H9 (cell line): ENCODE results near the gene VPS26A. TPM values are rescaled to one million over a fixed set of nuclear protein-coding genes. Genes with fewer than 3 reads are reported as not detected.
A peak's percentile ranks its signal among the peaks of the same experiment; 100 is the strongest.

Experiments used
- DNase-seq: peaks from one replicate; pipeline ENCODE4 v3.0.0-alpha.2; 2017
- H2AFZ ChIP-seq: one replicate; pipeline ENCODE4 v1.6.1; 2013; ENCODE audit warnings: mild to moderate bottlenecking, low read length, control low read depth, moderate library complexity
- H2AK5ac ChIP-seq: 2 replicates; pipeline ENCODE4 v1.6.1; 2013; ENCODE audit warnings: low read length, control low read depth, mixed read lengths; ENCODE audit not compliant: insufficient read length
- H2BK120ac ChIP-seq: one replicate; pipeline ENCODE4 v1.6.1; 2013; ENCODE audit warnings: low read depth, mild to moderate bottlenecking, low read length, control low read depth, inconsistent platforms; ENCODE audit not compliant: poor library complexity, severe bottlenecking
- H2BK12ac ChIP-seq: 2 replicates; pipeline ENCODE4 v1.6.1; 2013; ENCODE audit warnings: low read length, control low read depth, mixed read lengths, low read depth; ENCODE audit not compliant: insufficient read length
- H2BK15ac ChIP-seq: 2 replicates; pipeline ENCODE4 v1.6.1; 2013; ENCODE audit warnings: low read depth, low read length, control low read depth
- H2BK20ac ChIP-seq: one replicate; pipeline ENCODE4 v1.6.1; 2013; ENCODE audit warnings: low read depth, mild to moderate bottlenecking, low read length, control low read depth, inconsistent platforms; ENCODE audit not compliant: poor library complexity, severe bottlenecking
- H2BK5ac ChIP-seq: 2 replicates; pipeline ENCODE4 v1.6.1; 2013; ENCODE audit warnings: low read length, control low read depth, mixed read lengths; ENCODE audit not compliant: insufficient read length
- H3K14ac ChIP-seq: 2 replicates; pipeline ENCODE4 v1.6.1; 2013; ENCODE audit warnings: low read length, control low read depth; ENCODE audit not compliant: insufficient read depth
- H3K18ac ChIP-seq: 2 replicates; pipeline ENCODE4 v1.6.1; 2013; ENCODE audit warnings: low read depth, mild to moderate bottlenecking, mixed read lengths, low read length, control low read depth; ENCODE audit not compliant: insufficient read length
- H3K23ac ChIP-seq: 2 replicates; pipeline ENCODE4 v1.6.1; 2013; ENCODE audit warnings: low read length, control low read depth, mixed read lengths, low read depth; ENCODE audit not compliant: insufficient read length
- H3K23me2 ChIP-seq: 2 replicates; pipeline ENCODE4 v1.6.1; 2013; ENCODE audit warnings: low read depth, mild to moderate bottlenecking, mixed read lengths, low read length, control low read depth; ENCODE audit not compliant: insufficient read length, poor library complexity, severe bottlenecking
- H3K27ac ChIP-seq: 2 replicates; pipeline ENCODE4 v1.5.1; 2013; ENCODE audit warnings: low read length, control low read depth, mixed read lengths, low read depth; ENCODE audit not compliant: insufficient read length
- H3K27me3 ChIP-seq: 2 replicates; pipeline ENCODE4 v1.6.1; 2013; ENCODE audit warnings: low read length, control low read depth, inconsistent platforms; ENCODE audit not compliant: insufficient read depth
- H3K4ac ChIP-seq: 2 replicates; pipeline ENCODE4 v1.6.1; 2013; ENCODE audit warnings: low read depth, mild to moderate bottlenecking, control low read depth, inconsistent platforms, low read length, moderate library complexity
- H3K4me1 ChIP-seq: 2 replicates; pipeline ENCODE4 v1.6.1; 2013; ENCODE audit warnings: low read length, control low read depth, inconsistent platforms; ENCODE audit not compliant: insufficient read depth
- H3K4me2 ChIP-seq: 2 replicates; pipeline ENCODE4 v1.6.1; 2013; ENCODE audit warnings: low read length, control low read depth, mixed read lengths; ENCODE audit not compliant: insufficient read length, insufficient read depth
- H3K56ac ChIP-seq: 2 replicates; pipeline ENCODE4 v1.6.1; 2013; ENCODE audit warnings: low read depth, mild to moderate bottlenecking, mixed read lengths, low read length, control low read depth; ENCODE audit not compliant: insufficient read length
- H3K79me1 ChIP-seq: 2 replicates; pipeline ENCODE4 v1.6.1; 2013; ENCODE audit warnings: low read depth, mild to moderate bottlenecking, moderate library complexity, low read length, control low read depth, inconsistent platforms; ENCODE audit not compliant: insufficient read depth, poor library complexity, severe bottlenecking
- H3K79me2 ChIP-seq: 2 replicates; pipeline ENCODE4 v1.6.1; 2013; ENCODE audit warnings: low read length, control low read depth, inconsistent platforms; ENCODE audit not compliant: insufficient read depth
- H3K9ac ChIP-seq: 2 replicates; pipeline ENCODE4 v1.6.1; 2013; ENCODE audit warnings: low read length, control low read depth, mixed read lengths; ENCODE audit not compliant: insufficient read length; ENCODE audit errors: extremely low read depth
- H3K9me3 ChIP-seq: one replicate; pipeline ENCODE4 v1.6.1; 2013; ENCODE audit warnings: low read depth, low read length, inconsistent platforms; ENCODE audit not compliant: control insufficient read depth
- H3T11ph ChIP-seq: one replicate; pipeline ENCODE4 v1.6.1; 2013; ENCODE audit warnings: mild to moderate bottlenecking, low read length, control low read depth, inconsistent platforms
- H4K20me1 ChIP-seq: one replicate; pipeline ENCODE4 v1.6.1; 2013; ENCODE audit not compliant: control insufficient read depth, insufficient read length, insufficient read depth
- H4K5ac ChIP-seq: 2 replicates; pipeline ENCODE4 v1.6.1; 2013; ENCODE audit warnings: low read depth, mild to moderate bottlenecking, mixed read lengths, low read length, control low read depth; ENCODE audit not compliant: insufficient read length
- H4K8ac ChIP-seq: replicated peaks from 2 replicates; pipeline ENCODE4 v1.6.1; 2013; ENCODE audit warnings: low read length, control low read depth, mixed read lengths, low read depth; ENCODE audit not compliant: insufficient read length
- H4K91ac ChIP-seq: 2 replicates; pipeline ENCODE4 v1.6.1; 2013; ENCODE audit warnings: low read depth, mild to moderate bottlenecking, moderate library complexity, mixed read lengths, low read length, control low read depth; ENCODE audit not compliant: insufficient read length
- H3K27ac Mint-ChIP-seq, 3 experiments: 2 replicates in 2 of 3; 3 replicates in 1 of 3; pipeline ENCODE4 v1.8.0; 2020 to 2021; ENCODE audit warnings: mixed read lengths in 3 of 3, mild to moderate bottlenecking in 1 of 3, moderate library complexity in 1 of 3
- H3K27me3 Mint-ChIP-seq: 2 replicates; pipeline ENCODE4 v1.8.0; 2021; ENCODE audit warnings: low read depth, mild to moderate bottlenecking, moderate library complexity, mixed read lengths
- H3K36me3 Mint-ChIP-seq, 3 experiments: 2 replicates in 2 of 3; 3 replicates in 1 of 3; pipeline ENCODE4 v1.8.0; 2020 to 2021; ENCODE audit warnings: low read depth in 3 of 3, mixed read lengths in 3 of 3; ENCODE audit not compliant: insufficient read depth in 1 of 3
- H3K4me1 Mint-ChIP-seq, 2 experiments: 2 replicates each; pipeline ENCODE4 v1.8.0; 2020; ENCODE audit warnings: mixed read lengths in 2 of 2
- H3K4me3 Mint-ChIP-seq, 2 experiments: 2 replicates in 1 of 2; 3 replicates in 1 of 2; pipeline ENCODE4 v1.8.0; 2020 to 2021; ENCODE audit warnings: mild to moderate bottlenecking in 2 of 2, mixed read lengths in 2 of 2, moderate library complexity in 1 of 2
- H3K9me3 Mint-ChIP-seq, 2 experiments: 2 replicates in 1 of 2; 3 replicates in 1 of 2; pipeline ENCODE4 v1.8.0; 2020; ENCODE audit warnings: mild to moderate bottlenecking in 2 of 2, mixed read lengths in 2 of 2, moderate library complexity in 1 of 2
- CTCF ChIP-seq: fragments of 200-600 bp; sonication (generic); conservative IDR thresholded peaks from 3 replicates; pipeline ENCODE4 v1.8.0; 2021; ENCODE audit warnings: antibody characterized with exemption, mild to moderate bottlenecking
- WGBS: extraction: QIAGEN DNeasy Blood & Tissue Kit; methylation state at CpG from one replicate; pipeline ENCODE4 v1.1.7; 2013; ENCODE audit warnings: missing lambda C conversion rate, low lambda C conversion rate, mixed read lengths; ENCODE audit not compliant: insufficient read length; ENCODE audit errors: extremely low coverage; 5-methylcytosine and 5-hydroxymethylcytosine counted together
- total RNA-seq: library from RNA; stranded (reverse); gene quantifications from 2 replicates; pipeline ENCODE4 v1.2.1, GENCODE V29; 2021

The VPS26A gene
- total RNA-seq, 1 experiment from 2014 or later = 41.8 TPM

- Histone ChIP-seq H2BK120ac (no peak overlapping the region), H3K27me3 (no peaks in the 10 kb centered on the region), H3K18ac (no peak overlapping the region), H2BK20ac (no peak overlapping the region), H4K20me1 (no peaks in the 10 kb centered on the region), H3K27ac (no peak overlapping the region), H2BK5ac (no peak overlapping the region), H2AFZ (no peak overlapping the region), H2BK15ac (no peak overlapping the region), H3K9ac (peak overlapping the region; percentile 73), H2BK12ac (no peak overlapping the region), H4K5ac (no peak overlapping the region), H3K56ac (no peak overlapping the region), H2AK5ac (no peak overlapping the region), H3K79me1 (no peaks in the 10 kb centered on the region), H3K23me2 (peaks cover 6% of the 10 kb centered on the region), H3K79me2 (no peaks in the 10 kb centered on the region; the same call in 1 of the 2 replicates), H3K9me3 (no peaks in the 10 kb centered on the region), H4K8ac (no peak overlapping the region), H3K4ac (no peak overlapping the region), H4K91ac (no peak overlapping the region), H3K4me2 (peak overlapping the region; percentile 87), H3T11ph (no peak overlapping the region), H3K23ac (no peak overlapping the region), H3K14ac (no peak overlapping the region), H3K4me1 (no peaks in the 10 kb centered on the region)
- Mint-ChIP-seq H3K9me3 (no peaks in the 10 kb centered on the region), H3K36me3 (peaks cover 0 to 1% (median 0%) of the 10 kb centered on the region in 3 experiments; a peak in 1 of 7 replicates), H3K27ac (peak overlapping the region; percentile 93 to 96 (median 95); a peak in 6 of 7 replicates), H3K4me3 (peak overlapping the region; percentile 89 to 97), H3K27me3 (no peaks in the 10 kb centered on the region), H3K4me1 (peaks cover 13 to 22% of the 10 kb centered on the region in 2 experiments)
- no peak for TF ChIP-seq CTCF
- peak; percentile 41 for DNase-seq
- WGBS = no CpG with 5 or more reads among the region's 26 CpGs
Observed at GRCh38 chr10:69124563-69125268, 738 bp downstream of the VPS26A start.
